GM19395 (cell line): Measurements from ENCODE around the gene ZNF772.
"Not testable (repeated sequence)": the region's sequence is repeated elsewhere in the genome, so short reads cannot be mapped to it uniquely, and the experiment has no call there.

Experiments
- ATAC-seq: cut with Tn5 transposase; IDR thresholded peaks from one replicate; pipeline ENCODE4 v1.9.1; 2021; ENCODE audit warnings: mild to moderate bottlenecking, moderate library complexity; ENCODE audit not compliant: unreplicated experiment

ZNF772 gene

GRCh38 chr19:57477191-57478008, at the start of gene ZNF772:
Gene ZNF772 (minus strand): TSS chr19:57477566. CDS start chr19:57477309, 257 bp downstream.
- peak; percentile 99 for ATAC-seq

GRCh38 chr19:57518021-57518420, 40.7 kb upstream of the ZNF772 start:
- not testable (repeated sequence) for ATAC-seq

GRCh38 chr19:57515255-57515654, 37.9 kb upstream of the ZNF772 start:
- no peak for ATAC-seq

- ATAC-seq = no peak
Measured at GRCh38 chr19:57512845-57513244, 35.5 kb upstream of the ZNF772 start.

GRCh38 chr19:57511484-57511883, 34.1 kb upstream of the ZNF772 start:
- no peak for ATAC-seq

GRCh38 chr19:57506163-57506562, 28.8 kb upstream of the ZNF772 start:
- ATAC-seq = no peak

GRCh38 chr19:57500400-57500799, 23.0 kb upstream of the ZNF772 start:
- not testable (repeated sequence) for ATAC-seq

- peak; percentile 100 for ATAC-seq
Measured at GRCh38 chr19:57499680-57500395, 22.5 kb upstream of the ZNF772 start, which contains the start of gene ZNF773. Gene ZNF773 (plus strand): TSS chr19:57499938. CDS start chr19:57500081, 143 bp downstream.

- ATAC-seq = not testable (repeated sequence)
Measured at GRCh38 chr19:57499332-57499679, 21.9 kb upstream of the ZNF772 start.

GRCh38 chr19:57488299-57488644, 10.9 kb upstream of the ZNF772 start:
- ATAC-seq = not testable (repeated sequence)

- ATAC-seq = peak; percentile 96
Measured at GRCh38 chr19:57487477-57488298, 10.3 kb upstream of the ZNF772 start, which contains the start of gene ZNF419. Gene ZNF419 (plus strand): TSS chr19:57487750. CDS start chr19:57487951, 201 bp downstream.

GRCh38 chr19:57473646-57474045, 3.7 kb downstream of the ZNF772 start:
- ATAC-seq = no peak

- ATAC-seq = no peak
Measured at GRCh38 chr19:57466489-57466888, 10.9 kb downstream of the ZNF772 start.

GRCh38 chr19:57465680-57466381, 11.5 kb downstream of the ZNF772 start:
- no peak for ATAC-seq

- ATAC-seq = no peak
Measured at GRCh38 chr19:57452307-57452706, 25.1 kb downstream of the ZNF772 start.

GRCh38 chr19:57443121-57443696, 34.2 kb downstream of the ZNF772 start:
- ATAC-seq = no peak

GRCh38 chr19:57441979-57442752, 35.2 kb downstream of the ZNF772 start:
- no peak for ATAC-seq

GRCh38 chr19:57438925-57439324, 38.4 kb downstream of the ZNF772 start:
- ATAC-seq = no peak

- no peak for ATAC-seq
Measured at GRCh38 chr19:57437931-57438330, 39.4 kb downstream of the ZNF772 start.
